Neural cell (in vitro differentiated cells): ENCODE measurements around the gene TMLHE.

Experiments
- EP300 ChIP-seq: fragments of 450-650 bp; conservative IDR thresholded peaks from 2 replicates; pipeline ENCODE4 v1.6.1; 2014; ENCODE audit warnings: antibody characterized with exemption, mild to moderate bottlenecking, moderate library complexity; ENCODE audit not compliant: poor library complexity, severe bottlenecking
- EZH2 ChIP-seq: fragments of 200-600, 300-800 bp; shearing (Covaris generic), sonication (generic); IDR thresholded peaks from 2 replicates; pipeline ENCODE4 v1.6.1; 2014; ENCODE audit warnings: antibody characterized with exemption, low read length, borderline replicate concordance, mild to moderate bottlenecking; ENCODE audit not compliant: insufficient read depth, poor library complexity, severe bottlenecking
- POLR2AphosphoS5 ChIP-seq: IDR thresholded peaks from 2 replicates; pipeline ENCODE4 v1.6.1; 2012
- TAF1 ChIP-seq: IDR thresholded peaks from 2 replicates; pipeline ENCODE4 v1.6.1; 2012; ENCODE audit warnings: low read depth
- TF ChIP-seq, protein P1 (sequence below): IDR thresholded peaks from 2 replicates; pipeline ENCODE4 v1.6.1; 2012; ENCODE audit warnings: borderline replicate concordance
- TF ChIP-seq, protein P2 (sequence below): fragments of 450-650 bp; IDR thresholded peaks from 2 replicates; pipeline ENCODE4 v1.5.1; 2014; ENCODE audit warnings: antibody characterized with exemption, mild to moderate bottlenecking, moderate library complexity; ENCODE audit not compliant: poor library complexity, severe bottlenecking

DNA sequence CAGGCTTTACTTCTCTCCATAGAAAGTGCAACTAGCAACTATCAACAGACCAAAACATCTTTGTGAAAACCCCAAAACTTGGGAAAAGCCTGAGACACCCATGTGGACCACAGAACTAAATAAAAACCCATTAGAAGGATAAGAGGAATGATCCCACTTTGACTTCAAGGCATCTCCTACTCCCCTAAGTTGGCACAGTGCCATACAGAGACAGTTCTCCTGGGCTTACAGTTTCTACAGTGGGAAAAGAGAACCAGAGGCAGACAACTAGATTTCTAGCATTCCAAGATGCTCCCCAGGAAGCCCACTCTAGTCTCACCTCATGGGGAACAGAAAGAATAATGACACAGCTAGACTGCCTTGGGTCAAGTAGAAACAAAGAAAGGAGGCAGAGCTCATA is 20.4 kb downstream of the TMLHE start:
- TF ChIP-seq, protein P1, sequence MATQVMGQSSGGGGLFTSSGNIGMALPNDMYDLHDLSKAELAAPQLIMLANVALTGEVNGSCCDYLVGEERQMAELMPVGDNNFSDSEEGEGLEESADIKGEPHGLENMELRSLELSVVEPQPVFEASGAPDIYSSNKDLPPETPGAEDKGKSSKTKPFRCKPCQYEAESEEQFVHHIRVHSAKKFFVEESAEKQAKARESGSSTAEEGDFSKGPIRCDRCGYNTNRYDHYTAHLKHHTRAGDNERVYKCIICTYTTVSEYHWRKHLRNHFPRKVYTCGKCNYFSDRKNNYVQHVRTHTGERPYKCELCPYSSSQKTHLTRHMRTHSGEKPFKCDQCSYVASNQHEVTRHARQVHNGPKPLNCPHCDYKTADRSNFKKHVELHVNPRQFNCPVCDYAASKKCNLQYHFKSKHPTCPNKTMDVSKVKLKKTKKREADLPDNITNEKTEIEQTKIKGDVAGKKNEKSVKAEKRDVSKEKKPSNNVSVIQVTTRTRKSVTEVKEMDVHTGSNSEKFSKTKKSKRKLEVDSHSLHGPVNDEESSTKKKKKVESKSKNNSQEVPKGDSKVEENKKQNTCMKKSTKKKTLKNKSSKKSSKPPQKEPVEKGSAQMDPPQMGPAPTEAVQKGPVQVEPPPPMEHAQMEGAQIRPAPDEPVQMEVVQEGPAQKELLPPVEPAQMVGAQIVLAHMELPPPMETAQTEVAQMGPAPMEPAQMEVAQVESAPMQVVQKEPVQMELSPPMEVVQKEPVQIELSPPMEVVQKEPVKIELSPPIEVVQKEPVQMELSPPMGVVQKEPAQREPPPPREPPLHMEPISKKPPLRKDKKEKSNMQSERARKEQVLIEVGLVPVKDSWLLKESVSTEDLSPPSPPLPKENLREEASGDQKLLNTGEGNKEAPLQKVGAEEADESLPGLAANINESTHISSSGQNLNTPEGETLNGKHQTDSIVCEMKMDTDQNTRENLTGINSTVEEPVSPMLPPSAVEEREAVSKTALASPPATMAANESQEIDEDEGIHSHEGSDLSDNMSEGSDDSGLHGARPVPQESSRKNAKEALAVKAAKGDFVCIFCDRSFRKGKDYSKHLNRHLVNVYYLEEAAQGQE: no peak
- TF ChIP-seq, protein P2, sequence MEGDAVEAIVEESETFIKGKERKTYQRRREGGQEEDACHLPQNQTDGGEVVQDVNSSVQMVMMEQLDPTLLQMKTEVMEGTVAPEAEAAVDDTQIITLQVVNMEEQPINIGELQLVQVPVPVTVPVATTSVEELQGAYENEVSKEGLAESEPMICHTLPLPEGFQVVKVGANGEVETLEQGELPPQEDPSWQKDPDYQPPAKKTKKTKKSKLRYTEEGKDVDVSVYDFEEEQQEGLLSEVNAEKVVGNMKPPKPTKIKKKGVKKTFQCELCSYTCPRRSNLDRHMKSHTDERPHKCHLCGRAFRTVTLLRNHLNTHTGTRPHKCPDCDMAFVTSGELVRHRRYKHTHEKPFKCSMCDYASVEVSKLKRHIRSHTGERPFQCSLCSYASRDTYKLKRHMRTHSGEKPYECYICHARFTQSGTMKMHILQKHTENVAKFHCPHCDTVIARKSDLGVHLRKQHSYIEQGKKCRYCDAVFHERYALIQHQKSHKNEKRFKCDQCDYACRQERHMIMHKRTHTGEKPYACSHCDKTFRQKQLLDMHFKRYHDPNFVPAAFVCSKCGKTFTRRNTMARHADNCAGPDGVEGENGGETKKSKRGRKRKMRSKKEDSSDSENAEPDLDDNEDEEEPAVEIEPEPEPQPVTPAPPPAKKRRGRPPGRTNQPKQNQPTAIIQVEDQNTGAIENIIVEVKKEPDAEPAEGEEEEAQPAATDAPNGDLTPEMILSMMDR: no peak
- TF ChIP-seq POLR2AphosphoS5: no peak
- no peak for TF ChIP-seq TAF1
- no peak for TF ChIP-seq EP300
- no peak for TF ChIP-seq EZH2
